Measurements from ENCODE around the gene HECW1.

GRCh38 chr7:43431020-43431595, 318.7 kb downstream of the HECW1 start:
- TF ChIP-seq CTCF (IDR thresholded peaks at IDR 0.05; ENCODE audit: low read depth, low read length, missing input control) (no peak), GABPA (IDR thresholded peaks at IDR 0.05 in 1 of 2, conservative IDR thresholded peaks at IDR 0.05 in 1 of 2) (no peak), TAF1 (conservative IDR thresholded peaks at IDR 0.05) (no peak), YY1 (IDR thresholded peaks at IDR 0.05) (no peak), EGR1 (IDR thresholded peaks at IDR 0.05; ENCODE audit: low read depth in 2 of 2) (no peak), RAD21 (IDR thresholded peaks at IDR 0.05) (no peak), JUND (IDR thresholded peaks at IDR 0.05) (no peak), FOXA1 (IDR thresholded peaks at IDR 0.05) (no peak), SP1 (IDR thresholded peaks at IDR 0.05) (no peak), ATF3 (IDR thresholded peaks at IDR 0.05) (no peak)
- TF ChIP-seq, protein P1, sequence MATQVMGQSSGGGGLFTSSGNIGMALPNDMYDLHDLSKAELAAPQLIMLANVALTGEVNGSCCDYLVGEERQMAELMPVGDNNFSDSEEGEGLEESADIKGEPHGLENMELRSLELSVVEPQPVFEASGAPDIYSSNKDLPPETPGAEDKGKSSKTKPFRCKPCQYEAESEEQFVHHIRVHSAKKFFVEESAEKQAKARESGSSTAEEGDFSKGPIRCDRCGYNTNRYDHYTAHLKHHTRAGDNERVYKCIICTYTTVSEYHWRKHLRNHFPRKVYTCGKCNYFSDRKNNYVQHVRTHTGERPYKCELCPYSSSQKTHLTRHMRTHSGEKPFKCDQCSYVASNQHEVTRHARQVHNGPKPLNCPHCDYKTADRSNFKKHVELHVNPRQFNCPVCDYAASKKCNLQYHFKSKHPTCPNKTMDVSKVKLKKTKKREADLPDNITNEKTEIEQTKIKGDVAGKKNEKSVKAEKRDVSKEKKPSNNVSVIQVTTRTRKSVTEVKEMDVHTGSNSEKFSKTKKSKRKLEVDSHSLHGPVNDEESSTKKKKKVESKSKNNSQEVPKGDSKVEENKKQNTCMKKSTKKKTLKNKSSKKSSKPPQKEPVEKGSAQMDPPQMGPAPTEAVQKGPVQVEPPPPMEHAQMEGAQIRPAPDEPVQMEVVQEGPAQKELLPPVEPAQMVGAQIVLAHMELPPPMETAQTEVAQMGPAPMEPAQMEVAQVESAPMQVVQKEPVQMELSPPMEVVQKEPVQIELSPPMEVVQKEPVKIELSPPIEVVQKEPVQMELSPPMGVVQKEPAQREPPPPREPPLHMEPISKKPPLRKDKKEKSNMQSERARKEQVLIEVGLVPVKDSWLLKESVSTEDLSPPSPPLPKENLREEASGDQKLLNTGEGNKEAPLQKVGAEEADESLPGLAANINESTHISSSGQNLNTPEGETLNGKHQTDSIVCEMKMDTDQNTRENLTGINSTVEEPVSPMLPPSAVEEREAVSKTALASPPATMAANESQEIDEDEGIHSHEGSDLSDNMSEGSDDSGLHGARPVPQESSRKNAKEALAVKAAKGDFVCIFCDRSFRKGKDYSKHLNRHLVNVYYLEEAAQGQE (IDR thresholded peaks at IDR 0.05): no peak
- TF ChIP-seq, protein P2, sequence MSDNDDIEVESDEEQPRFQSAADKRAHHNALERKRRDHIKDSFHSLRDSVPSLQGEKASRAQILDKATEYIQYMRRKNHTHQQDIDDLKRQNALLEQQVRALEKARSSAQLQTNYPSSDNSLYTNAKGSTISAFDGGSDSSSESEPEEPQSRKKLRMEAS (IDR thresholded peaks at IDR 0.05): no peak
- TF ChIP-seq, protein P3, sequence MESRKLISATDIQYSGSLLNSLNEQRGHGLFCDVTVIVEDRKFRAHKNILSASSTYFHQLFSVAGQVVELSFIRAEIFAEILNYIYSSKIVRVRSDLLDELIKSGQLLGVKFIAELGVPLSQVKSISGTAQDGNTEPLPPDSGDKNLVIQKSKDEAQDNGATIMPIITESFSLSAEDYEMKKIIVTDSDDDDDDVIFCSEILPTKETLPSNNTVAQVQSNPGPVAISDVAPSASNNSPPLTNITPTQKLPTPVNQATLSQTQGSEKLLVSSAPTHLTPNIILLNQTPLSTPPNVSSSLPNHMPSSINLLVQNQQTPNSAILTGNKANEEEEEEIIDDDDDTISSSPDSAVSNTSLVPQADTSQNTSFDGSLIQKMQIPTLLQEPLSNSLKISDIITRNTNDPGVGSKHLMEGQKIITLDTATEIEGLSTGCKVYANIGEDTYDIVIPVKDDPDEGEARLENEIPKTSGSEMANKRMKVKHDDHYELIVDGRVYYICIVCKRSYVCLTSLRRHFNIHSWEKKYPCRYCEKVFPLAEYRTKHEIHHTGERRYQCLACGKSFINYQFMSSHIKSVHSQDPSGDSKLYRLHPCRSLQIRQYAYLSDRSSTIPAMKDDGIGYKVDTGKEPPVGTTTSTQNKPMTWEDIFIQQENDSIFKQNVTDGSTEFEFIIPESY (IDR thresholded peaks at IDR 0.05): no peak
